GM18505 (cell line): ENCODE results near the gene RASSF4.

Source experiments
- ATAC-seq: cut with Tn5 transposase; IDR thresholded peaks from one replicate; pipeline ENCODE4 v1.9.1; 2021; ENCODE audit not compliant: unreplicated experiment
- POLR2A ChIP-seq: IDR thresholded peaks from 4 replicates; pipeline ENCODE4 v1.6.1; 2011; ENCODE audit warnings: borderline replicate concordance; ENCODE audit not compliant: insufficient read depth, insufficient read length; ENCODE audit errors: extremely low read depth

Gene RASSF4

DNA sequence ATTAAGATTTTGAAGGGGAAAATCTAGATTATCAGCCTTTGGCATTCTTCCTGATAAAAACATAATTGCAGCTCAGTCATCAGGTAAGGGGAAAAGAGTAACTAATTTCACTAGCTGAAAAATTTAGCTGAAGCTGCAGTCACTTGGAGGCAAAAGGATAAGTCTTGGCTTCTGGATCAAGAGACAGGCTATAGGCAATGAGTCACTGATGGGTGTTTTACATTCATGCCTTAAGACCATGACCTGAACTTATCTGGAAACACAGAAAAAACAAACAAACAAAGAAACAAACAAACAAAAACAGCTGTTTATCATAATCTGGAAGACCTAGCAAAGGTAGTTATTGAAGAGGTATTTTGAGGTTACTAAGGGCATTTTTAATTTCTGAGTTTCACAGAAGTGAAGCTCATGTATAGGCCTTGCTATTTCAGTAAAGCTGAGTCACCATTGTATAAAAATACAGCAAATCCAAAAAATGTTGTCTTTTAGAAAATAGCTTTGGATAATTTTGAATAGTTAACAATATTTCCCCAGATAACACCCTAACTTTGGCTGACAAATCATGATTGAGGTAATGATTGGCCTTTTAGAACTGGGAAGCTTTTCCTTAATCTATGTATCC is 81.4 kb downstream of the RASSF4 start:
- no peak for ATAC-seq
- TF ChIP-seq POLR2A: no peak

DNA sequence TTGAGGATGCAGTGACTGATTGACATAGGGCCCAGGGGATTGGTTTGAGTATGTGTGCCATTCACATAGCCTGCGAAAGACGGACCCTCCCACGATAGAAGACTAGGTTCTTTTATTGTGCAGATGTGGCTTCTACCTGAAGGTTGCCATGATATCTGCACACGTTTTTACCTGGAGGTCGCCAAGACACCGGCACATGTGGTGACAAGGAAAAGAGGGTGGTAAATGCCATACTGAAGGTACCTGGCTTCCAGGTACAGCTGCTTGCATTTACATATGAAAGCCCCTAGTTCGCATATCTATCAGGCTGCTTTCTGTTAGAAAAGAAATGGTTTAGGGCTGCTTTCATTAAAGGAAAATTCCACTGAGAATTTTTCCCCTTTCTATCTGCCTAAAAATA is 84.7 kb downstream of the RASSF4 start:
- no peak for TF ChIP-seq POLR2A
- no peak for ATAC-seq
